MG63 (cell line): ENCODE data around the gene GNAI3. TPM values are rescaled to one million over a fixed set of nuclear protein-coding genes. Genes with fewer than 3 reads are reported as not detected.

Source experiments
- DNase-seq: peaks from one replicate; pipeline ENCODE4 v3.0.0-alpha.2; 2020
- H3K27me3 ChIP-seq: fragments of 250-450 bp; sonication (Bioruptor Pico); 2 replicates; pipeline ENCODE4 v1.5.1; 2020; ENCODE audit warnings: mild to moderate bottlenecking, moderate library complexity
- H3K36me3 ChIP-seq: fragments of 250-450 bp; sonication (Bioruptor Pico); 2 replicates; pipeline ENCODE4 v1.5.1; 2020; ENCODE audit warnings: mild to moderate bottlenecking, moderate library complexity
- H3K4me3 ChIP-seq: fragments of 250-450 bp; sonication (Bioruptor Pico); 2 replicates; pipeline ENCODE4 v1.5.1; 2020; ENCODE audit warnings: mild to moderate bottlenecking, moderate library complexity
- H3K9me3 ChIP-seq: fragments of 250-450 bp; sonication (Bioruptor Pico); 2 replicates; pipeline ENCODE4 v1.5.1; 2020; ENCODE audit warnings: mild to moderate bottlenecking, moderate library complexity
- total RNA-seq: library from RNA; depleted of rRNA; stranded (reverse); fragments of >200 nt; shearing (Covaris generic); gene quantifications from 2 replicates; pipeline ENCODE4 v1.2.3, GENCODE V29; 2014; ENCODE audit warnings: low replicate concordance

Gene GNAI3
- total RNA-seq, 1 experiment from 2014 or later = 17.0 TPM

DNA sequence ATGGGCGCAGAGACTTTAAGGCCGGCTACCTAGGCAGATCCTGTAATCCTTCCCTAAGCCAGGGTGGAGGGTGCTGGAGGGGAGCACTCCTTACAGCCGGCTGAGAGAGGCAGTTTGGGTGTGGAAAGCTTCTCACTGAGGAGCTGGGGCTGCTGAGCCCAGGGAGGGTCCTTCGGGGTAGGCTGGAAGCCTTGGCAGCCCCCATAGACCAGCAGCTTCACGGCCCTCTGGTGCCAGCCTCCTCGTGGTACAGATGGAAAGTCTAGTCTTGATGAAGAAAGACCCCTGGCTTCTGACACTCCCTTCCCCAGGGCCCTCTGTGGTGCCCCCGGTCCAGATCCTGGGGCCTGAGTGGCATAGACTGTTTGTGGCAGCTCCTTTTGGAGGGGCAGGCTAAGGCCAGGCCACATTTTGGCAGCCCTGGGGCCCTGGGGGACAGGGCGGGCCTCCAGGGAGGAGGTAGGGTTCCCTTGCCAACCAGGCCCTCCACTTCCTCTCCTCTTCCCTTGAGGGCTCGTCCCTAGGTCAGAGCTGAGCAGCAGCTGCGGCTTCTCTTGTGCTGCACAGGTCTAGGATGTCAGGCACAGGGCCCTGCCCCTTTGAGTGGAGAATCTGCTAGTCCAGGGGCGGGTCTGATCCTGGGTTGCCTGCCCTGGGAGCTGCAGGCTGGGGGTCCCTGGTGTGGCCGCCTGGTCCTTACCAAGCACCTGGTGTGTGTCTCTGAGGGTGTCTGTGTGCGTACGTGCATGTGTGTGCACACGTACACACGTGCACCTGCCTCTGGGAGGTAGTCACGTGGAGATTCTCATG, 76.0 kb downstream of the GNAI3 start:
- DNase-seq = no peak
- H3K27me3 ChIP-seq = no peaks in the 10 kb centered on the region
- H3K9me3 ChIP-seq = no peaks in the 10 kb centered on the region
- H3K36me3 ChIP-seq = peaks cover 65% of the 10 kb centered on the region
- no peak overlapping the region for H3K4me3 ChIP-seq

DNA sequence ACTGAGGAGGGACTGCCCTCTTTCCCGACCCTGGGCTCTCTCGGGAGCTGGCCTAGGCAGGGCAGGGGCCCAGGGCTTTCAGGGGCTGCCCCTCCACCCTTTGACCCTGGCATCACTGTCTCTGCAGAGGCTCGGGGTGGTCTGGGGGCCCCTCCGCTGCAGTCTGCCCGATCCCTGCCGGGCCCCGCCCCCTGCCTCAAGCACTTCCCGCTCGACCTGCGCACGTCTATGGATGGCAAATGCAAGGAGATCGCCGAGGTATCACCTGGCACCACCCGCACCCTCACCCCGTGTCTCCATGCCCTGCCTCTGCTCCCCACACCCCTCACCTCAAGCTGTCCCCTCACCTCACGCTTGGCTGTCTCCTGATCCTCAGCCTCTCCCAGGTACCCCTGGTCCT, 76.8 kb downstream of the GNAI3 start:
- H3K27me3 ChIP-seq = no peaks in the 10 kb centered on the region
- no peak overlapping the region for H3K4me3 ChIP-seq
- no peak for DNase-seq
- peaks cover 69% of the 10 kb centered on the region for H3K36me3 ChIP-seq
- H3K9me3 ChIP-seq = no peaks in the 10 kb centered on the region

DNA sequence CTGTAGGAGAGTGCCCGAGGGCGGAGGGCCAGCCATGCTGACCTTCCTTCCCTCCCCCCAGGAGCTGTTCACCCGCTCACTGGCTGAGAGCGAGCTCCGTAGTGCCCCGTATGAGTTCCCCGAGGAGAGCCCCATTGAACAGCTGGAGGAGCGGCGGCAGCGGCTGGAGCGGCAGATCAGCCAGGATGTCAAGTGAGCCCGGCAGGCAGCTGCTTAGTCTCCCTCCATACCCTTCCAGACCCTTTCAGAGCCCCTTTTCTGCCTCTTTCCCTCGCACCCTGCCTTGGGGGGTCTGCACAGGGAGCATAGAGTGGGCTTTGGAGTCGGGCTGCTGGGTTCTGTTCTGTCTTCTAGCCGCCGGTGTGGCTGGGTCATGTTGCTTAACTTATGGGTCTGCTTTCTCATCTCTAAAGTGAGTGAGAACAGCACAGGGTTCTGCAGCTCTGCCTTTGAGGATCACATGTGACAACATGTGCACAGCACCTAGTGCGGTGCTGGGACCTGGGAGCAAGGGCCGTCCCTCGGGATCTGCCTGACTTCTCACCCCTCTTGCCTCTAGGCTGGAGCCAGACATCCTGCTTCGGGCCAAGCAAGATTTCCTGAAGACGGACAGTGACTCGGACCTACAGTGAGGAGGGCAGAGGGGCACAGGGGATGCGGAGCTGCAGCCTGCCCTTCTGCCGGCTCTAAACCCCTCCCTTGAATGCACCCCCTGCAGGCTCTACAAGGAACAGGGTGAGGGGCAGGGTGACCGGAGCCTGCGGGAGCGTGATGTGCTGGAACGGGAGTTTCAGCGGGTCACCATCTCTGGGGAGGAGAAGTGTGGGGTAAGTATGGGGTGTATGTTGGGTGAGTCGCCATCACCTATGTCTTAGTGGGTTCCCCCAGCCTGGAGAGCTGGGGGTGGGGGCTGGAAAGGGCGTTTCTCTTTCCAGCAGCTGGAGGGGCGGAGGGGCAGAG, 77.5 kb downstream of the GNAI3 start:
- Histone ChIP-seq H3K4me3 (no peak overlapping the region), H3K9me3 (no peaks in the 10 kb centered on the region), H3K27me3 (no peaks in the 10 kb centered on the region), H3K36me3 (peaks cover 71% of the 10 kb centered on the region)
- no peak for DNase-seq

DNA sequence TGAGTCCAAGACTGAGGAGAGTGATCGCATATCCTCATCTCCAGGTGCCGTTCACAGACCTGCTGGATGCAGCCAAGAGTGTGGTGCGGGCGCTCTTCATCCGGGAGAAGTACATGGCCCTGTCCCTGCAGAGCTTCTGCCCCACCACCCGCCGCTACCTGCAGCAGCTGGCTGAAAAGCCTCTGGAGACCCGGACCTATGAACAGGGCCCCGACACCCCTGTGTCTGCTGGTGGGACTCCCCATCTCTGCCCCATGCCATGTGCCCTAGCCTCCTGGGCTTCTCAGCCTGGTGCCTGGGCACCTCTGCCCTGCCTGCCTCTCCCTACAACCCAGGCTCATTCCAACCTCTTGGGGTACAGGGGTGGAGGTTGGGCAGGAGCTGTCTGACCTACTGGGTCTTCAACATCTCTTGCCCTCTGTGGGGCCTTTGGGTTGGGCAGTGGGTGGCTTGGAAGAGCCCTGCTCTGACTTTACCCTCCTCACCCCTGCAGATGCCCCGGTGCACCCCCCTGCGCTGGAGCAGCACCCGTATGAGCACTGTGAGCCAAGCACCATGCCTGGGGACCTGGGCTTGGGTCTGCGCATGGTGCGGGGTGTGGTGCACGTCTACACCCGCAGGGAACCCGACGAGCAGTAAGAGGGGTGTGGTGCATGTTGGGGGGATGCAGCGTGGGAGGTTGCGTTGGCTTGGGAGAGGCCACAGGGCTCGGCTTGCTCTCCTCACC, 78.4 kb downstream of the GNAI3 start:
- no peak for DNase-seq

DNA sequence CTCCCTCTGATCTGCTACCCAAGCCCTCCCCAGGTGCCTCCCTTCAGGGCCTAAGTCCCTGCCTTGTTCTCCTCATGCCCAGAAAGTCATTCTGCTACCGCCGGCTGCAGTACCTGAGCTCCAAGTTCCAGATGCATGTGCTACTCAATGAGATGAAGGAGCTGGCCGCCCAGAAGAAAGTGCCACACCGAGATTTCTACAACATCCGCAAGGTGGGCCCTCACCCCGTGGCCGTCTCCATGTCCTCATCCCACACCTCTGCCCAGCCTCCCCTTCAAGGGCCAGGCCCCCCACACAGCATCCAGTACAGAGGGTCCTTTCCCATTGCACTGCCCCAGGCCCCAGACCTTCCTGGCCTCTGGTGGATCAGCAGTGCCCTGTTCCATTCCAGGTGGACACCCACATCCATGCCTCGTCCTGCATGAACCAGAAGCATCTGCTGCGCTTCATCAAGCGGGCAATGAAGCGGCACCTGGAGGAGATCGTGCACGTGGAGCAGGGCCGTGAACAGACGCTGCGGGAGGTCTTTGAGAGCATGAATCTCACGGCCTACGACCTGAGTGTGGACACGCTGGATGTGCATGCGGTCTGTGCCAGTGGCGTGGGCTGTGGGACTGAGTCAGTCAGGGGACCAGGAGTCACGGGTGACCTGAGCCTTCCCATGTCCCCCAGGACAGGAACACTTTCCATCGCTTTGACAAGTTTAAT, 79.4 kb downstream of the GNAI3 start:
- Histone ChIP-seq H3K9me3 (no peaks in the 10 kb centered on the region), H3K36me3 (peaks cover 77% of the 10 kb centered on the region)
- DNase-seq = no peak

More for the DNA sequence above, 78.4 kb downstream of the GNAI3 start:
- Histone ChIP-seq H3K9me3 (no peaks in the 10 kb centered on the region), H3K27me3 (no peaks in the 10 kb centered on the region), H3K4me3 (no peak overlapping the region), H3K36me3 (peaks cover 74% of the 10 kb centered on the region)

DNA sequence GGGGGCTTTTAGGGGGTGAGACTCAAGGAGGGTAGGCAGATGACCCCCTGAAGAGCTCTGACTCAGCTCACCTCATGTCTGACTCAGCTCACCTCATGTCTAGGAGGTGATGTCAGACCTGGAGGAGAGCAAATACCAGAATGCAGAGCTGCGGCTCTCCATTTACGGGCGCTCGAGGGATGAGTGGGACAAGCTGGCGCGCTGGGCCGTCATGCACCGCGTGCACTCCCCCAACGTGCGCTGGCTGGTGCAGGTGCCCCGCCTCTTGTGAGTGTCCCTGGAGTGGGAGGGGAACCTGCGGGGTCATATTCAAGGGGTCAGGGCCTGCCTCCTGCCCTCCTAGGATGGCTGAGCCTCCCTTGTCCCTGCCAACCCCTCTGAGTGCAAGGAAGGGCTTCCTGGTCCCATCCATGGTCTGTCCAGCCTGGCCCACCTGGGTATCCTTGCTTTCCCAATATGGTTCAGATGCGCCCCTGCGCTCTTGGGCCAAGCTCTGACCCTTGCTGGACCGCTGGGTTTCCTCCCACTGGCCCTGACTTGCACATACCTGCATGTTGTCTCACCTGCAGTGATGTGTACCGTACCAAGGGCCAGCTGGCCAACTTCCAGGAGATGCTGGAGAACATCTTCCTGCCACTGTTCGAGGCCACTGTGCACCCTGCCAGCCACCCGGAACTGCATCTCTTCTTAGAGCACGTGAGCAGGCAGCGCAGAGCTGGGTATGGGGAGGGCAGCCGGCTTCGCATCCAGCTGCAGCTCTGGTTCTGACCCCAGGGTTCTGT, 80.3 kb downstream of the GNAI3 start:
- Histone ChIP-seq H3K4me3 (no peak overlapping the region), H3K36me3 (peaks cover 79% of the 10 kb centered on the region), H3K9me3 (no peaks in the 10 kb centered on the region), H3K27me3 (no peaks in the 10 kb centered on the region)
- DNase-seq = peak; percentile 11

More for the DNA sequence above, 79.4 kb downstream of the GNAI3 start:
- Histone ChIP-seq H3K27me3 (no peaks in the 10 kb centered on the region), H3K4me3 (no peak overlapping the region)

DNA sequence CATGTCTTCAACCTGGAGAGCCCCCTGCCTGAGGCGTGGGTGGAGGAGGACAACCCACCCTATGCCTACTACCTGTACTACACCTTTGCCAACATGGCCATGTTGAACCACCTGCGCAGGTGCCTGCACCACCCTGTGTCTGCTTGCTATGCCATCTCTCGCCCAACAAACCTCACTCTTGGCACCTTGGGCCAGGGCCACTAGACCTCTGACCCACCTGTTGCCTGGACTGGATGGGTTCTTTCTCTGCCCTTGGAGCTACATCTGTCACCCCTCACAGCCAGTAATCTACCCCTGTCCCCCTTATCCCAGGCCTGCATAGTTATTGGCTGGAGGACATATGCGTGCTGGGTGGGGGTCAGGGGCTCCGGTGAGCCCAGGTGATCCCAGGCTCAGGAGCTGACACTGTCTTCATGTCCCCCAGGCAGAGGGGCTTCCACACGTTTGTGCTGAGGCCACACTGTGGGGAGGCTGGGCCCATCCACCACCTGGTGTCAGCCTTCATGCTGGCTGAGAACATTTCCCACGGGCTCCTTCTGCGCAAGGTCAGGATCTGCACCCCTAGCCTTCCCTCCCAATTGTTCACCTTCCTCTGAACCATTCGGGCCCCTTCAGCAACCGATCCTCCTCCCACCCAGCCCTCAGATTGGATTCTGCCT, 81.1 kb downstream of the GNAI3 start:
- H3K27me3 ChIP-seq = no peaks in the 10 kb centered on the region
- no peaks in the 10 kb centered on the region for H3K9me3 ChIP-seq
- no peak overlapping the region for H3K4me3 ChIP-seq
- DNase-seq = no peak
- H3K36me3 ChIP-seq = peaks cover 79% of the 10 kb centered on the region

DNA sequence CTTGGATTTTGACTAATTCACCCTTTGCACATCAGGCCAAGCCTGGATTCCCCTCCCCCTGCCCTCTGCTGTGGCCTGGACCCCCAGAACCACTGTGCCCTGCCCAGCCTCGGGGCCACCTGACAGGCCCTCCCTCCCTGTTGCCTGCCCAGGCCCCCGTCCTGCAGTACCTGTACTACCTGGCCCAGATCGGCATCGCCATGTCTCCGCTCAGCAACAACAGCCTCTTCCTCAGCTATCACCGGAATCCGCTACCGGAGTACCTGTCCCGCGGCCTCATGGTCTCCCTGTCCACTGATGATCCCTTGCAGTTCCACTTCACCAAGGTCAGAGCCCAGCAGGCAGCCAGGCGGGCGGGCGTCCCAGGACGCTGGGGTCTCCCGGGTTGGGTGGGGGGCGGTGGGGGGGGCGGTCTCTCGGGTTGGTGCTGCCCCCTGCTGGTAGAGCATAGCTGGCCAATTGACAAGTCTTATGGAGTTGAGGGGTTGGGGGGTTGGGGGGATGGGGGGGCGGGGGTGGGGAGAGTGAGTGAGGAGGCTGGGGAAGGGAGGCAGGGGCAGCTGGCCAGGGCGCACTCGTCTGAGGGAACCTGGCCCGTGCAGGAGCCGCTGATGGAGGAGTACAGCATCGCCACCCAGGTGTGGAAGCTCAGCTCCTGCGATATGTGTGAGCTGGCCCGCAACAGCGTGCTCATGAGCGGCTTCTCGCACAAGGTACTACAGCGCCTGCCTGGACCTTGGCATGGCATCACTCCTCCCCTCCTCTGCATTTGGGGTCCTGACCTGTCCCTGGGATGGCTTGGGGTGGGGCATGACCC, 81.9 kb downstream of the GNAI3 start:
- Histone ChIP-seq H3K4me3 (no peak overlapping the region), H3K9me3 (no peaks in the 10 kb centered on the region), H3K36me3 (peaks cover 74% of the 10 kb centered on the region), H3K27me3 (no peaks in the 10 kb centered on the region)
- DNase-seq = no peak

DNA sequence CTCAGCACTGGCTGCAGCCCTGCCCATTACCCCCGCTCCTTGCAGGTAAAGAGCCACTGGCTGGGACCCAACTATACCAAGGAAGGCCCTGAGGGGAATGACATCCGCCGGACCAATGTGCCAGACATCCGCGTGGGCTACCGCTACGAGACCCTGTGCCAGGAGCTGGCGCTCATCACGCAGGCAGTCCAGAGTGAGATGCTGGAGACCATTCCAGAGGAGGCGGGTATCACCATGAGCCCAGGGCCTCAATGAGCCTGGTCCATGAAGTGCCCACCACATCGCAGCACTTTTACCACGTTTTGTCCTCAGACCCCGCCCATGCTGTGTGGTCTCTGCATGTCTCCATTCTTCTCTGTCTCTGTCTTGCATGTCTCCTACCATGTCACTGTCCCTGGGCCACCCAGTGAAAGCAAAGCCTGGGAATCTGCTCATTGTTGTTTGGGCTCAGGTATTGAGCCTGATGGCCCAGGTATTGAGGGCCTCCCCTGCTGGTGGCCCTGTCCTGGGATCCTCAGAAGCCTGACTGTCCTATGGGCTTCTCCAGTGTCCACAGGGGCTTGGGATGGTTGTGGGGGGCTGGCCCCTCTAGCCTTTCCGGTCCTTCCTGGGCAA, 82.6 kb downstream of the GNAI3 start:
- no peak overlapping the region for H3K4me3 ChIP-seq
- H3K9me3 ChIP-seq = no peaks in the 10 kb centered on the region
- peaks cover 67% of the 10 kb centered on the region for H3K36me3 ChIP-seq
- no peak for DNase-seq
- H3K27me3 ChIP-seq = no peaks in the 10 kb centered on the region

DNA sequence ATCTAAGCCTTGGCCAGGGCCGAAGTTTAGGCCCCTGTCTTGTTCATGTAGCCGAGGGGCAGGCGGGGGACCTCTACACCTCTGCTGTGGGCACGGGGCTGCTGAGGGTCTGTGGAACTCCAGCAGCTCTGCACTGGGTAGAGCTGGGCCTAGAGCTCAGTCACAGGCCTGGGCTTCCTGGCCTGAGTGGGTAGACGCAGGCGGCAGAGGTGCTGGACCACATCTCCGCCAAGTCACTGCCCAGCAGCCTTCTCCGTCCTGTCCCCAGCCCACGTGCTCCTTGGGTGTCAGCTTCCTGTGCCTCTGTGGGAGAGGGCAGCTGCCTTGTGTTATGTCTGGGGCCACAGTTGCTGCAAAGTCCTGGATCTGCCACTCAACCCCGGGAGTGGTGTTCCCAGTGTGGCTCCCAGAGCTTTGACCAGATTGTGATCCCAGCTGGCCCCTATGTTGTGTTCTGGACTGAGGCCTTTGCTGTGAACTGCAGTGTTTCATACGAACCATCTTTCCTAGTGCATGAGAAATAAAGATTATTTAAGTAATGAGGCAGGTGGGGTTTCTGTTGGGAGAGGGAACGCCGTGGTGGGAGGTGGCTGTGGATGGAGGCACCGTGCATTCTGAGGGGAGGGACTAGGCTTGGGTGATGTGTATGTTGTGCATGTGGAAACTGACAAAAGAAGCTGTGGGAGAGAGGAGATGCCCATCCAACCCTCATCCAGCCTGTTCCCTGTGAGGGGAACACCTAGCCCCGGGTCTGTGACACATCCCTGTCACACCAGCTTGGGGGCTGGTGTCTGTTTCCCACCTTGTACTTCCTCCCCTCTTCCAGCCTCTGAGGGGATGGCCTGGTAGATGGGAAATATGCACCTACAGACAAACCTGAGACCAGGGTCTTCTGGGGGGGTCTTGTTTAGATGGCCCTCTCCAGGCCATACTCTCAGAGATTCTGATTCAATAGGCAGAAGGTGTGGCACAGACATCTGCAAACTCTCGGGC, 83.4 kb downstream of the GNAI3 start:
- H3K9me3 ChIP-seq = no peaks in the 10 kb centered on the region
- H3K27me3 ChIP-seq = no peaks in the 10 kb centered on the region
- H3K4me3 ChIP-seq = no peak overlapping the region
- H3K36me3 ChIP-seq = peaks cover 59% of the 10 kb centered on the region
- DNase-seq = no peak

DNA sequence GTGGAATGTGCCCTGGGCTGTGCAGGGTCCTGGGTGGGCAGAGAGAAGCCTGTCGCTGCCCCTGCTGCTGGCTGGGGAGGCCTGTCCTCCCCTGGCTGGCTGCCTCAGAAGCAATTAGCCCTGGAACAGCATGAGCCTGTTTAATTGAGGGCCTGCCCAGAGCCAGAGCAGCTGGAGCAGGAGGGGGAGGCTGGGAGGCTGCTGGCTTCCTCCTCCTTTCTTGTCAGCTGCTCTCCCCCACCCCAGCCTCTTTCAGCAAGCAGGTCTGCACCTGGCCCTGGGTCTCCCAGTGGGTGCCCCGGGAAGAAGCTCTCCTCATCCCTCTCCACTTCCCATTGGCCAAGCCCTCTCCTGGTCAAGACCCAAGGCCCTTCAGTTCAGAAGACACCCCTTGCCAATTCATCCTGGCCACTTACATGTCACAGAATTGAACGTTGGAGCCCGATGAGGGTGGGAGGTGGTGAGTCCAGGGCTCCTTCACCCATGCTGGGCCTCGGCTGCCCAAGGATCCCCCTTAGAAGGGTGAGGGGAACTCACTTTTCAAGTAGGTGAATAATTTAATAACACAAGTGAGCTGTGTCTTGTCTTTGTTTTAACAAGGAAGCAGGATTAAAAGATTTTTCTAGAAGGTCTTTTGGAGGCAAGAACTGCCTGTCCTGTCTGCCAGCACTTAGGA, 84.4 kb downstream of the GNAI3 start:
- Histone ChIP-seq H3K36me3 (peaks cover 49% of the 10 kb centered on the region), H3K9me3 (no peaks in the 10 kb centered on the region), H3K4me3 (no peak overlapping the region), H3K27me3 (no peaks in the 10 kb centered on the region)
- DNase-seq = no peak

DNA sequence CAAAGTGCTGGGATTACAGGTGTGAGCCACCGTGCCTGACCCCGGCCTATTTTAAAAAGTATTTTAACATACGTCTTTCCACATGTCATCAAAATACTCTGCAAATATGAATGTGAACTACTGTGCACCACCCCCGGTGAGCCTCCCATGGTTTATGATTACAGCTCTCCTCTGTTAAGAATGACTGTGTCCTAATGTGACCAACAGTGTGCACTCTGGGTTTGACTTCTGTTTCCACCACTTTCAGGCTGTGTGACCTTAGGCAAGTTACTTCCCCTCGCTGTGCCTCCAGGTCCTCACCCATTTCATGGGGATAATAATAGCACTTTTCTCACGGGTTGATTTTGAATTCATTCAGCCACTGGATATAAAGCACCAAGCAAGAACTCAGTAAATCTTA, 85.9 kb downstream of the GNAI3 start:
- Histone ChIP-seq H3K36me3 (peaks cover 34% of the 10 kb centered on the region), H3K27me3 (no peaks in the 10 kb centered on the region), H3K4me3 (no peak overlapping the region), H3K9me3 (no peaks in the 10 kb centered on the region)
- DNase-seq = no peak
